ENCODE measurements around the gene C19orf47.

GRCh38 chr19:40341601-40342482 is 6.4 kb downstream of the C19orf47 start:
- no peak for TF ChIP-seq CTCF (IDR thresholded peaks at IDR 0.05)
- TF ChIP-seq POLR2A (IDR thresholded peaks at IDR 0.05), result no peak
- no peak for TF ChIP-seq EP300 (IDR thresholded peaks at IDR 0.05)
- no peak for TF ChIP-seq POLR2AphosphoS5 (IDR thresholded peaks at IDR 0.05)

Data from suprapubic skin (tissue), 4 donors.